Keratinocyte (primary cell): ENCODE data around the gene XCL1. TPM values are rescaled to one million over a fixed set of nuclear protein-coding genes. Genes with fewer than 3 reads are reported as not detected.
"Not testable (repeated sequence)": the region's sequence is repeated elsewhere in the genome, so short reads cannot be mapped to it uniquely, and the experiment has no call there.

Experiments used
- DNase-seq: peaks from one replicate; pipeline ENCODE4 v3.0.0-alpha.2; 2011; ENCODE audit warnings: low read depth, missing footprints, low spot score
- FAIRE-seq: peaks from 2 replicates; lab custom pipeline; 2011; peaks lifted over from hg19 to GRCh38; lab: Jason Lieb, UNC
- H2AFZ ChIP-seq: 2 replicates; pipeline ENCODE4 v1.6.0; 2012; ENCODE audit warnings: low read length, control low read depth, inconsistent platforms; ENCODE audit not compliant: control insufficient read depth
- H3K27ac ChIP-seq: 2 replicates; pipeline ENCODE4 v1.5.1; 2011; ENCODE audit warnings: low read length; ENCODE audit not compliant: control insufficient read depth, insufficient read depth
- H3K27me3 ChIP-seq: 3 replicates; pipeline ENCODE4 v1.6.0; 2011; ENCODE audit warnings: low read length; ENCODE audit not compliant: control insufficient read depth, insufficient read depth; ENCODE audit errors: extremely low read depth
- H3K36me3 ChIP-seq, 2 experiments: 2 replicates in 1 of 2; 3 replicates in 1 of 2; pipeline ENCODE4 v1.5.1; 2011; ENCODE audit warnings: low read length in 2 of 2, mild to moderate bottlenecking in 1 of 2; ENCODE audit not compliant: control insufficient read depth in 2 of 2, insufficient read depth in 2 of 2; ENCODE audit errors: extremely low read depth in 1 of 2
- H3K4me1 ChIP-seq: 3 replicates; pipeline ENCODE4 v1.5.1; 2011; ENCODE audit warnings: low read length; ENCODE audit not compliant: control insufficient read depth, insufficient read depth; ENCODE audit errors: extremely low read depth
- H3K4me2 ChIP-seq: 3 replicates; pipeline ENCODE4 v1.6.0; 2011; ENCODE audit warnings: low read depth, low read length; ENCODE audit not compliant: control insufficient read depth, insufficient read depth; ENCODE audit errors: extremely low read depth
- H3K4me3 ChIP-seq, 3 experiments: fragments of 200-600 bp in 1 of 3; sonication (generic) in 1 of 3; 2 replicates in 2 of 3; 3 replicates in 1 of 3; pipeline ENCODE4 v1.5.1; 2011 to 2016; ENCODE audit warnings: low read length in 3 of 3, mild to moderate bottlenecking in 3 of 3, control low read depth in 2 of 3, inconsistent platforms in 1 of 3, low read depth in 1 of 3, mixed read lengths in 1 of 3, mixed run types in 1 of 3, moderate library complexity in 1 of 3; ENCODE audit not compliant: control insufficient read depth in 2 of 3, insufficient read depth in 2 of 3; ENCODE audit errors: extremely low read depth in 1 of 3
- H3K79me2 ChIP-seq: 2 replicates; pipeline ENCODE4 v1.6.0; 2012; ENCODE audit warnings: low read length; ENCODE audit not compliant: control insufficient read depth, insufficient read depth
- H3K9ac ChIP-seq: 3 replicates; pipeline ENCODE4 v1.6.0; 2011; ENCODE audit warnings: low read length; ENCODE audit not compliant: control insufficient read depth, insufficient read depth; ENCODE audit errors: extremely low read depth
- H3K9me1 ChIP-seq: 3 replicates; pipeline ENCODE4 v1.6.0; 2011; ENCODE audit warnings: low read length; ENCODE audit not compliant: control insufficient read depth, insufficient read depth; ENCODE audit errors: extremely low read depth
- H3K9me3 ChIP-seq: 2 replicates; pipeline ENCODE4 v1.5.1; 2012; ENCODE audit warnings: low read depth, low read length; ENCODE audit not compliant: control insufficient read depth
- H4K20me1 ChIP-seq: 3 replicates; pipeline ENCODE4 v1.6.0; 2011; ENCODE audit warnings: low read length; ENCODE audit not compliant: control insufficient read depth, insufficient read depth; ENCODE audit errors: extremely low read depth
- CTCF ChIP-seq, 3 experiments: IDR thresholded peaks in 1 of 3; conservative IDR thresholded peaks in 1 of 3; optimal IDR thresholded peaks in 1 of 3; 2 replicates in 2 of 3; 3 replicates in 1 of 3; pipeline versions ENCODE3 to v1.5.1; 2011; ENCODE audit warnings: low read length in 3 of 3, mild to moderate bottlenecking in 3 of 3, moderate library complexity in 2 of 3, control low read depth in 1 of 3, inconsistent platforms in 1 of 3; ENCODE audit not compliant: insufficient read depth in 2 of 3; ENCODE audit errors: extremely low read depth in 1 of 3
- EZH2 ChIP-seq: IDR thresholded peaks from one replicate; pipeline ENCODE4 v1.6.1; 2012; ENCODE audit warnings: inconsistent platforms, mild to moderate bottlenecking, low read length, moderate library complexity
- dilution Hi-C: fragments of 300-500 bp; cut with MboI; formaldehyde crosslinking; loops from one replicate; pipeline ENCODE4 v1.7.0; 2020; ENCODE audit warnings: low sequenced_read_pairs; ENCODE audit not compliant: extremely low pct_ligation_motif_present
- polyA minus RNA-seq, 3 experiments: library from RNA; depleted of rRNA, polyadenylated mRNA; stranded (reverse); fragments of >200 nt; gene quantifications; 1 replicate in 1 of 3; 2 replicates in 1 of 3; 3 replicates in 1 of 3; pipeline ENCODE4 v1.2.3, GENCODE V29; 2011
- polyA plus RNA-seq, 5 experiments: library from polyadenylated mRNA; depleted of rRNA in 3 of 5; stranded (reverse) in 3 of 5; stranded (forward) in 1 of 5; unstranded in 1 of 5; fragments of >200 nt; gene quantifications; 1 replicate in 1 of 5; 2 replicates in 3 of 5; 3 replicates in 1 of 5; pipeline versions ENCODE4 v1.2.1 to v1.2.3, GENCODE V29; 2011 to 2012; ENCODE audit warnings: missing spikeins in 2 of 5, low read depth in 1 of 5, low replicate concordance in 1 of 5

The XCL1 gene
- polyA plus RNA-seq (0.18 to 0.33 TPM in 2 of 3 replicates, not detected in the other), polyA minus RNA-seq (not detected in 3 replicates)
- not detected for polyA plus RNA-seq (2011; ENCODE audit: low read depth)
- not detected in 2 replicates for polyA plus RNA-seq (2011; cell fraction: cytosol; rRNA removed)
- not detected in 2 replicates for polyA plus RNA-seq (2011; cell fraction: nucleus; rRNA removed)
- 0.16 TPM in 1 of 2 replicates, not detected in the other for polyA plus RNA-seq (2012; ENCODE audit: low replicate concordance)
- polyA minus RNA-seq (2011; cell fraction: cytosol; rRNA and poly(A)+ RNA removed), result not detected
- not detected in 2 replicates for polyA minus RNA-seq (2011; cell fraction: nucleus; rRNA and poly(A)+ RNA removed)

- H3K36me3 ChIP-seq, H3K9me1 ChIP-seq, dilution Hi-C loops, H3K27ac ChIP-seq, H3K9ac ChIP-seq, H3K4me2 ChIP-seq, H3K79me2 ChIP-seq, H3K4me3 ChIP-seq, H3K9me3 ChIP-seq, H4K20me1 ChIP-seq, DNase-seq, H3K27me3 ChIP-seq, FAIRE-seq, H3K4me1 ChIP-seq, H2AFZ ChIP-seq: not testable (repeated sequence)
These were observed at the start of gene XCL1 for GRCh38 chr1:168576245-168576688. Gene XCL1, plus strand, starts transcription at chr1:168576605. Its CDS starts 33 bp downstream, at chr1:168576638.

- FAIRE-seq, result no peak
- no peak for DNase-seq
- Histone ChIP-seq H3K4me2 (no peak overlapping the region), H3K9me1 (no peaks in the 10 kb centered on the region), H3K9ac (no peak overlapping the region), H2AFZ (no peak overlapping the region), H3K36me3 (no peaks in the 10 kb centered on the region), H3K79me2 (no peaks in the 10 kb centered on the region), H4K20me1 (no peaks in the 10 kb centered on the region), H3K27ac (no peak overlapping the region), H3K9me3 (no peaks in the 10 kb centered on the region), H3K4me3 (no peak overlapping the region), H3K4me1 (no peaks in the 10 kb centered on the region), H3K27me3 (no peaks in the 10 kb centered on the region)
- dilution Hi-C loops, result no loop called here
- TF ChIP-seq EZH2 (no peak), CTCF (optimal IDR thresholded peaks at IDR 0.05 in 1 of 3, IDR thresholded peaks at IDR 0.05 in 1 of 3, conservative IDR thresholded peaks at IDR 0.05 in 1 of 3; ENCODE audit: extremely low read depth in 1 of 3, insufficient read depth in 2 of 3, low read length in 3 of 3) (no peak)
These were observed 46.9 kb upstream of the XCL1 start for GRCh38 chr1:168529518-168529917.
